K562 (cell line): ENCODE results near the gene PCDHGA7. TPM values are rescaled to one million over a fixed set of nuclear protein-coding genes. Genes with fewer than 3 reads are reported as not detected.

ENCODE experiments used
- ARID1B ChIP-seq: fragments of 450-650 bp; IDR thresholded peaks from 2 replicates; pipeline ENCODE4 v1.6.1; 2016; ENCODE audit warnings: antibody characterized with exemption, mild to moderate bottlenecking, inconsistent platforms
- CBFB ChIP-seq: sonication (generic); formaldehyde crosslinking; IDR thresholded peaks from 2 replicates; pipeline ENCODE4 v1.4.0; 2020; ENCODE audit warnings: mild to moderate bottlenecking, missing genetic modification reagents
- DDX20 ChIP-seq: fragments of 450-650 bp; IDR thresholded peaks from 2 replicates; pipeline ENCODE4 v1.6.1; 2016; ENCODE audit warnings: missing genetic modification characterization, low read depth, mild to moderate bottlenecking, missing compliant biosample characterization, moderate library complexity
- EP300 ChIP-seq: IDR thresholded peaks from 2 replicates; pipeline ENCODE4 v1.6.1; 2012; ENCODE audit warnings: low read length, improper control_type of control experiment
- HLTF ChIP-seq: fragments of 450-650 bp; IDR thresholded peaks from 2 replicates; pipeline ENCODE4 v1.6.1; 2016
- ILF3 ChIP-seq: fragments of 450-650 bp; IDR thresholded peaks from 2 replicates; pipeline ENCODE4 v1.6.1; 2018; ENCODE audit warnings: antibody characterized with exemption, mild to moderate bottlenecking, moderate library complexity, borderline replicate concordance
- KLF13 ChIP-seq: fragments of 450-650 bp; IDR thresholded peaks from 2 replicates; pipeline ENCODE4 v1.6.1; 2016; ENCODE audit warnings: missing genetic modification characterization, low read depth, mild to moderate bottlenecking, missing compliant biosample characterization, moderate library complexity, borderline replicate concordance
- MAZ ChIP-seq, 2 experiments: fragments of 450-650 bp in 1 of 2; sonication (generic) in 1 of 2; formaldehyde crosslinking; IDR thresholded peaks in 1 of 2; conservative IDR thresholded peaks in 1 of 2; 2 replicates each; pipeline versions ENCODE4 v1.4.0 to v1.5.0; 2020; ENCODE audit warnings: mild to moderate bottlenecking in 1 of 2, missing genetic modification reagents in 1 of 2
- NFATC3 ChIP-seq: fragments of 450-650 bp; IDR thresholded peaks from 2 replicates; pipeline ENCODE4 v1.6.1; 2017; ENCODE audit warnings: mild to moderate bottlenecking
- NRF1 ChIP-seq, 2 experiments: fragments of 450-650 bp; IDR thresholded peaks in 1 of 2; conservative IDR thresholded peaks in 1 of 2; 2 replicates each; pipeline ENCODE4 v1.6.1; 2014; ENCODE audit warnings: mild to moderate bottlenecking in 2 of 2
- OTX1 ChIP-seq: fragments of 450-650 bp; formaldehyde crosslinking; IDR thresholded peaks from 2 replicates; pipeline ENCODE4 v1.4.0; 2022; ENCODE audit warnings: mild to moderate bottlenecking
- PREB ChIP-seq: sonication (generic); formaldehyde crosslinking; IDR thresholded peaks from 2 replicates; pipeline ENCODE4 v1.8.1; 2023; ENCODE audit warnings: mild to moderate bottlenecking, missing genetic modification reagents
- RUNX1 ChIP-seq: sonication (generic); IDR thresholded peaks from 2 replicates; pipeline ENCODE4 v1.6.1; 2016; ENCODE audit warnings: antibody characterized with exemption, low read depth
- SMARCB1 ChIP-seq: IDR thresholded peaks from 2 replicates; pipeline ENCODE4 v1.6.1; 2011; ENCODE audit warnings: improper control_type of control experiment, low read depth; ENCODE audit not compliant: insufficient read length
- TBP ChIP-seq: optimal IDR thresholded peaks from 2 replicates; pipeline ENCODE3; 2011; ENCODE audit warnings: low read depth, low read length, improper control_type of control experiment
- ZC3H4 ChIP-seq: sonication (generic); formaldehyde crosslinking; IDR thresholded peaks from 2 replicates; pipeline ENCODE4 v1.9.0; 2021; ENCODE audit warnings: missing genetic modification reagents, borderline replicate concordance
- ZNF766 ChIP-seq: fragments of 200-800 bp; sonication (Bioruptor generic); conservative IDR thresholded peaks from 2 replicates; pipeline ENCODE4 v1.6.1; 2016; ENCODE audit warnings: missing genetic modification characterization, missing compliant biosample characterization
- ZSCAN29 ChIP-seq: fragments of 450-650 bp; IDR thresholded peaks from 2 replicates; pipeline ENCODE4 v1.6.1; 2017
- polyA plus RNA-seq, 8 experiments: library from polyadenylated mRNA; depleted of rRNA in 4 of 8; stranded (reverse) in 5 of 8; unstranded in 3 of 8; fragments of >200 nt; fragmentation: Nextera tagmentation in 2 of 8; fragmentation: Illumina TruSeq in 1 of 8; extraction: Ambion mirVana in 2 of 8; extraction: Trizol in 1 of 8; gene quantifications; 2 replicates each; pipeline versions ENCODE4 v1.2.1 to v1.2.3, GENCODE V29; 2011 to 2014; ENCODE audit warnings: inconsistent platforms in 1 of 8, missing spikeins in 1 of 8
- total RNA-seq, 7 experiments: library from RNA; depleted of rRNA in 6 of 7; stranded (reverse); fragments of >200 nt in 6 of 7; fragmentation: Illumina TruSeq in 2 of 7; extraction: Trizol in 2 of 7; gene quantifications; 2 replicates each; pipeline versions ENCODE4 v1.2.1 to v1.2.3, GENCODE V29; 2011 to 2021; ENCODE audit warnings: low replicate concordance in 1 of 7
- TF ChIP-seq, protein P1 (sequence below), 3 experiments: IDR thresholded peaks in 2 of 3; conservative IDR thresholded peaks in 1 of 3; 2 replicates each; pipeline ENCODE4 v1.5.1; 2011 to 2012; ENCODE audit warnings: low read length in 3 of 3, mild to moderate bottlenecking in 3 of 3, control low read depth in 2 of 3, improper control_type of control experiment in 1 of 3, inconsistent platforms in 1 of 3, low read depth in 1 of 3, mixed read lengths in 1 of 3, moderate library complexity in 1 of 3; ENCODE audit not compliant: insufficient read depth in 2 of 3
- TF ChIP-seq, protein P2 (sequence below): fragments of 450-650 bp; formaldehyde crosslinking; IDR thresholded peaks from 2 replicates; pipeline ENCODE4 v1.4.0; 2020; ENCODE audit warnings: mild to moderate bottlenecking
- TF ChIP-seq, protein P3 (sequence below): fragments of 450-650 bp; IDR thresholded peaks from 2 replicates; pipeline ENCODE4 v1.6.1; 2018; ENCODE audit not compliant: partially characterized antibody

Gene PCDHGA7
- total and polyA plus RNA-seq, 9 of the 15 experiments (the other 6 are each of a cell fraction or from before 2014, with no cell fraction given) = 0.03 to 0.11 (median 0.06) TPM; not detected in 5

GRCh38 chr5:141412854-141413539 lies 30.5 kb downstream of the PCDHGA7 start, which contains the start of gene PCDHGA10 (continued):
- TF ChIP-seq, protein P1, sequence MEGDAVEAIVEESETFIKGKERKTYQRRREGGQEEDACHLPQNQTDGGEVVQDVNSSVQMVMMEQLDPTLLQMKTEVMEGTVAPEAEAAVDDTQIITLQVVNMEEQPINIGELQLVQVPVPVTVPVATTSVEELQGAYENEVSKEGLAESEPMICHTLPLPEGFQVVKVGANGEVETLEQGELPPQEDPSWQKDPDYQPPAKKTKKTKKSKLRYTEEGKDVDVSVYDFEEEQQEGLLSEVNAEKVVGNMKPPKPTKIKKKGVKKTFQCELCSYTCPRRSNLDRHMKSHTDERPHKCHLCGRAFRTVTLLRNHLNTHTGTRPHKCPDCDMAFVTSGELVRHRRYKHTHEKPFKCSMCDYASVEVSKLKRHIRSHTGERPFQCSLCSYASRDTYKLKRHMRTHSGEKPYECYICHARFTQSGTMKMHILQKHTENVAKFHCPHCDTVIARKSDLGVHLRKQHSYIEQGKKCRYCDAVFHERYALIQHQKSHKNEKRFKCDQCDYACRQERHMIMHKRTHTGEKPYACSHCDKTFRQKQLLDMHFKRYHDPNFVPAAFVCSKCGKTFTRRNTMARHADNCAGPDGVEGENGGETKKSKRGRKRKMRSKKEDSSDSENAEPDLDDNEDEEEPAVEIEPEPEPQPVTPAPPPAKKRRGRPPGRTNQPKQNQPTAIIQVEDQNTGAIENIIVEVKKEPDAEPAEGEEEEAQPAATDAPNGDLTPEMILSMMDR (IDR thresholded peaks at IDR 0.05 in 2 of 3, conservative IDR thresholded peaks at IDR 0.05 in 1 of 3; ENCODE audit: insufficient read depth in 2 of 3, low read depth in 1 of 3, low read length in 3 of 3) = peak; percentile 66 to 78 (median 72)
- no peak for TF ChIP-seq ILF3
- no peak for TF ChIP-seq EP300
- no peak for TF ChIP-seq HLTF
- TF ChIP-seq MAZ (CRISPR knock-in tag; conservative IDR thresholded peaks at IDR 0.05 in 1 of 2, IDR thresholded peaks at IDR 0.05 in 1 of 2) = no peak
- no peak for TF ChIP-seq CBFB (CRISPR knock-in tag)
- peak; percentile 33 to 37; a peak in 2 of 4 replicates for TF ChIP-seq NRF1 (conservative IDR thresholded peaks at IDR 0.05 in 1 of 2, IDR thresholded peaks at IDR 0.05 in 1 of 2)
- no peak for TF ChIP-seq DDX20
- no peak for TF ChIP-seq KLF13 (tag)
- TF ChIP-seq PREB = no peak
- no peak for TF ChIP-seq TBP
- TF ChIP-seq, protein P2, sequence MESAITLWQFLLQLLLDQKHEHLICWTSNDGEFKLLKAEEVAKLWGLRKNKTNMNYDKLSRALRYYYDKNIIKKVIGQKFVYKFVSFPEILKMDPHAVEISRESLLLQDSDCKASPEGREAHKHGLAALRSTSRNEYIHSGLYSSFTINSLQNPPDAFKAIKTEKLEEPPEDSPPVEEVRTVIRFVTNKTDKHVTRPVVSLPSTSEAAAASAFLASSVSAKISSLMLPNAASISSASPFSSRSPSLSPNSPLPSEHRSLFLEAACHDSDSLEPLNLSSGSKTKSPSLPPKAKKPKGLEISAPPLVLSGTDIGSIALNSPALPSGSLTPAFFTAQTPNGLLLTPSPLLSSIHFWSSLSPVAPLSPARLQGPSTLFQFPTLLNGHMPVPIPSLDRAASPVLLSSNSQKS (CRISPR knock-in tag) = no peak
- no peak for TF ChIP-seq SMARCB1
- TF ChIP-seq ZSCAN29 = peak; percentile 95
- TF ChIP-seq RUNX1 = no peak
- TF ChIP-seq ARID1B = no peak
- no peak for TF ChIP-seq NFATC3
- TF ChIP-seq, protein P3, sequence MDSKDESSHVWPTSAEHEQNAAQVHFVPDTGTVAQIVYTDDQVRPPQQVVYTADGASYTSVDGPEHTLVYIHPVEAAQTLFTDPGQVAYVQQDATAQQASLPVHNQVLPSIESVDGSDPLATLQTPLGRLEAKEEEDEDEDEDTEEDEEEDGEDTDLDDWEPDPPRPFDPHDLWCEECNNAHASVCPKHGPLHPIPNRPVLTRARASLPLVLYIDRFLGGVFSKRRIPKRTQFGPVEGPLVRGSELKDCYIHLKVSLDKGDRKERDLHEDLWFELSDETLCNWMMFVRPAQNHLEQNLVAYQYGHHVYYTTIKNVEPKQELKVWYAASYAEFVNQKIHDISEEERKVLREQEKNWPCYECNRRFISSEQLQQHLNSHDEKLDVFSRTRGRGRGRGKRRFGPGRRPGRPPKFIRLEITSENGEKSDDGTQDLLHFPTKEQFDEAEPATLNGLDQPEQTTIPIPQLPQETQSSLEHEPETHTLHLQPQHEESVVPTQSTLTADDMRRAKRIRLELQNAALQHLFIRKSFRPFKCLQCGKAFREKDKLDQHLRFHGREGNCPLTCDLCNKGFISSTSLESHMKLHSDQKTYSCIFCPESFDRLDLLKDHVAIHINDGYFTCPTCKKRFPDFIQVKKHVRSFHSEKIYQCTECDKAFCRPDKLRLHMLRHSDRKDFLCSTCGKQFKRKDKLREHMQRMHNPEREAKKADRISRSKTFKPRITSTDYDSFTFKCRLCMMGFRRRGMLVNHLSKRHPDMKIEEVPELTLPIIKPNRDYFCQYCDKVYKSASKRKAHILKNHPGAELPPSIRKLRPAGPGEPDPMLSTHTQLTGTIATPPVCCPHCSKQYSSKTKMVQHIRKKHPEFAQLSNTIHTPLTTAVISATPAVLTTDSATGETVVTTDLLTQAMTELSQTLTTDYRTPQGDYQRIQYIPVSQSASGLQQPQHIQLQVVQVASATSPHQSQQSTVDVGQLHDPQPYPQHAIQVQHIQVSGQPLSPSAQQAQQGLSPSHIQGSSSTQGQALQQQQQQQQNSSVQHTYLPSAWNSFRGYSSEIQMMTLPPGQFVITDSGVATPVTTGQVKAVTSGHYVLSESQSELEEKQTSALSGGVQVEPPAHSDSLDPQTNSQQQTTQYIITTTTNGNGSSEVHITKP = no peak
- no peak for TF ChIP-seq OTX1 (CRISPR knock-in tag)
- no peak for TF ChIP-seq ZNF766
- TF ChIP-seq ZC3H4 = no peak
